Spleen (tissue), 7 donors: ENCODE results near the gene WASHC2C.
"Not testable (repeated sequence)": the region's sequence is repeated elsewhere in the genome, so short reads cannot be mapped to it uniquely, and the experiment has no call there.

ENCODE experiments used
- POLR2AphosphoS5 ChIP-seq, 3 donors: sonication (generic); formaldehyde crosslinking; IDR thresholded peaks; one replicate each; pipeline ENCODE4 v1.5.1; 2017; ENCODE audit warnings: antibody characterized with exemption in 3 of 3
- TF ChIP-seq, protein P1 (sequence below), 11 experiments: fragments of 200-600 bp in 7 of 11; fragments of 450-650 bp in 4 of 11; sonication (generic) in 4 of 11; IDR thresholded peaks in 8 of 11; conservative IDR thresholded peaks in 3 of 11; 1 replicate in 7 of 11; 2 replicates in 4 of 11; pipeline versions ENCODE4 v1.4.0 to v1.8.0; 2016 to 2021; ENCODE audit warnings: antibody characterized with exemption in 11 of 11, inconsistent platforms in 4 of 11, mild to moderate bottlenecking in 1 of 11
- donor health status: DM: no; HTN: no; CAD: no; lungs with moderate emphysema.
- donor health status: DM: no; HTN: no; CAD: no.
- donor health status: DM: no; HTN: no; CAD: no.

DNA sequence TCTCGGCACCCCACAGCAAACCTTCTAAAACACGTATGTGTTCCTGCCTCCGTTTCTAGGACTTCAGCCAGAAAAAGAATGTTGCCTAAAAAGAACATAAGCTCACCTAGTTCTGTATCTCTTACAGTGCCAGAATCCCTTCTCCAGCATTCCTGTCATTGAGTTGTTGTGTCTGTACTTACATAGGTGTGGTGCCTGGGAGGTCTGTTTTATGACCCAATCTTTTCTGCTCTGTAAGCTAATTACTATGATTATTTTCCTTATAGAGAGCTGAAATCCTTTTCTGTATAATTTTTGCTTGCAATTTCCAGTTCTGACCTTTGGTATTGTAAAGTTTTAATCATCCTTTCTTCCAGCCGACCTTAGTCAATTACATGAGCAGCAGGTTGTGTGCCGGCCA, 28.0 kb downstream of the WASHC2C start:
- not testable (repeated sequence) for TF ChIP-seq POLR2AphosphoS5 (IDR thresholded peaks at IDR 0.05)
- TF ChIP-seq, protein P1, sequence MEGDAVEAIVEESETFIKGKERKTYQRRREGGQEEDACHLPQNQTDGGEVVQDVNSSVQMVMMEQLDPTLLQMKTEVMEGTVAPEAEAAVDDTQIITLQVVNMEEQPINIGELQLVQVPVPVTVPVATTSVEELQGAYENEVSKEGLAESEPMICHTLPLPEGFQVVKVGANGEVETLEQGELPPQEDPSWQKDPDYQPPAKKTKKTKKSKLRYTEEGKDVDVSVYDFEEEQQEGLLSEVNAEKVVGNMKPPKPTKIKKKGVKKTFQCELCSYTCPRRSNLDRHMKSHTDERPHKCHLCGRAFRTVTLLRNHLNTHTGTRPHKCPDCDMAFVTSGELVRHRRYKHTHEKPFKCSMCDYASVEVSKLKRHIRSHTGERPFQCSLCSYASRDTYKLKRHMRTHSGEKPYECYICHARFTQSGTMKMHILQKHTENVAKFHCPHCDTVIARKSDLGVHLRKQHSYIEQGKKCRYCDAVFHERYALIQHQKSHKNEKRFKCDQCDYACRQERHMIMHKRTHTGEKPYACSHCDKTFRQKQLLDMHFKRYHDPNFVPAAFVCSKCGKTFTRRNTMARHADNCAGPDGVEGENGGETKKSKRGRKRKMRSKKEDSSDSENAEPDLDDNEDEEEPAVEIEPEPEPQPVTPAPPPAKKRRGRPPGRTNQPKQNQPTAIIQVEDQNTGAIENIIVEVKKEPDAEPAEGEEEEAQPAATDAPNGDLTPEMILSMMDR (IDR thresholded peaks at IDR 0.05 in 8 of 11, conservative IDR thresholded peaks at IDR 0.05 in 3 of 11), result not testable (repeated sequence)
